HG02798 (cell line): Measurements from ENCODE around the gene MEGF6.
"Not testable (repeated sequence)": the region's sequence is repeated elsewhere in the genome, so short reads cannot be mapped to it uniquely, and the experiment has no call there.

Source experiments
- ATAC-seq: cut with Tn5 transposase; IDR thresholded peaks from one replicate; pipeline ENCODE4 v1.9.1; 2021; ENCODE audit warnings: mild to moderate bottlenecking; ENCODE audit not compliant: unreplicated experiment, poor library complexity

MEGF6 gene

GRCh38 chr1:3629561-3630160 is 18.4 kb upstream of the MEGF6 start:
- no peak for ATAC-seq

GRCh38 chr1:3628445-3628844 is 17.1 kb upstream of the MEGF6 start:
- no peak for ATAC-seq

GRCh38 chr1:3627515-3628253 is 16.4 kb upstream of the MEGF6 start:
- ATAC-seq = no peak

- ATAC-seq = no peak
Observed at GRCh38 chr1:3626025-3626424, 14.7 kb upstream of the MEGF6 start.

- peak; percentile 5 for ATAC-seq
Observed at GRCh38 chr1:3625151-3625907, 14.0 kb upstream of the MEGF6 start.

- ATAC-seq = peak; percentile 96
Observed at GRCh38 chr1:3624200-3625136, 13.2 kb upstream of the MEGF6 start, which contains the start of gene TPRG1L. Gene TPRG1L (plus strand): TSS chr1:3625015. CDS start chr1:3625073, 58 bp downstream.

- ATAC-seq = no peak
Observed at GRCh38 chr1:3623441-3624199, 12.3 kb upstream of the MEGF6 start.

- ATAC-seq = not testable (repeated sequence)
Observed at GRCh38 chr1:3622102-3622501, 10.8 kb upstream of the MEGF6 start.

- not testable (repeated sequence) for ATAC-seq
Observed at GRCh38 chr1:3621151-3621671, 9.9 kb upstream of the MEGF6 start.

- no peak for ATAC-seq
Observed at GRCh38 chr1:3620708-3621107, 9.4 kb upstream of the MEGF6 start.

GRCh38 chr1:3618881-3619671 is 7.8 kb upstream of the MEGF6 start:
- no peak for ATAC-seq

GRCh38 chr1:3618531-3618880 is 7.2 kb upstream of the MEGF6 start:
- no peak for ATAC-seq

GRCh38 chr1:3617806-3618345 is 6.6 kb upstream of the MEGF6 start:
- no peak for ATAC-seq

- ATAC-seq = no peak
Observed at GRCh38 chr1:3616861-3617260, 5.6 kb upstream of the MEGF6 start.

GRCh38 chr1:3614755-3615742 is 3.7 kb upstream of the MEGF6 start:
- no peak for ATAC-seq

- ATAC-seq = no peak
Observed at GRCh38 chr1:3612123-3612522, 815 bp upstream of the MEGF6 start.

GRCh38 chr1:3610527-3611169 is 660 bp downstream of the MEGF6 start:
- ATAC-seq = no peak
